H1 (cell line): Measurements from ENCODE around the gene GNG5. TPM values are rescaled to one million over a fixed set of nuclear protein-coding genes. Genes with fewer than 3 reads are reported as not detected.

ENCODE experiments used
- CTCF ChIA-PET: fragments of 300-600 bp; sonication (Branson Sonifier 250); formaldehyde crosslinking; loops from one replicate; lab custom pipeline; 2021; ENCODE audit not compliant: partially characterized antibody; lab: Charles Lee
- POLR2A ChIA-PET: fragments of 300-600 bp; sonication (Branson Sonifier 250); formaldehyde crosslinking; loops from one replicate; lab custom pipeline; 2021; ENCODE audit warnings: inconsistent platforms; ENCODE audit not compliant: partially characterized antibody; lab: Charles Lee
- DNase-seq, 2 experiments: peaks; one replicate each; pipeline versions ENCODE4 v3.0.0 to v3.0.0-alpha.2; 2010 to 2022; ENCODE audit warnings: low spot score in 2 of 2, low read depth in 1 of 2, mixed read lengths in 1 of 2
- FAIRE-seq: peaks from 2 replicates; lab custom pipeline; 2011; peaks lifted over from hg19 to GRCh38; lab: Jason Lieb, UNC
- H2AFZ ChIP-seq: 2 replicates; pipeline ENCODE4 v1.8.1; 2012; ENCODE audit warnings: low read length, inconsistent platforms
- H2AK5ac ChIP-seq: 2 replicates; pipeline ENCODE4 v1.6.1; 2013; ENCODE audit warnings: low read depth, low read length
- H2BK120ac ChIP-seq: replicated peaks from 2 replicates; pipeline ENCODE3; 2013; ENCODE audit warnings: low read depth, low read length, inconsistent platforms
- H2BK12ac ChIP-seq: 2 replicates; pipeline ENCODE4 v1.6.1; 2013; ENCODE audit warnings: low read depth, low read length
- H2BK15ac ChIP-seq: 2 replicates; pipeline ENCODE4 v1.6.1; 2013; ENCODE audit warnings: low read length
- H2BK20ac ChIP-seq: 2 replicates; pipeline ENCODE4 v1.6.1; 2013; ENCODE audit warnings: low read length
- H2BK5ac ChIP-seq: 2 replicates; pipeline ENCODE4 v1.6.1; 2013; ENCODE audit warnings: low read depth, low read length
- H3K14ac ChIP-seq: 2 replicates; pipeline ENCODE4 v1.6.1; 2013; ENCODE audit warnings: inconsistent platforms; ENCODE audit not compliant: insufficient read length
- H3K18ac ChIP-seq: 2 replicates; pipeline ENCODE4 v1.6.1; 2013; ENCODE audit warnings: low read length; ENCODE audit errors: extremely low read depth
- H3K23ac ChIP-seq: 2 replicates; pipeline ENCODE4 v1.6.1; 2013; ENCODE audit warnings: inconsistent platforms; ENCODE audit not compliant: insufficient read length
- H3K23me2 ChIP-seq: 2 replicates; pipeline ENCODE4 v1.6.1; 2013; ENCODE audit warnings: low read depth, low read length
- H3K27ac ChIP-seq: 2 replicates; pipeline ENCODE4 v1.6.1; 2011; ENCODE audit warnings: low read depth, low read length, inconsistent platforms
- H3K27me3 ChIP-seq, 4 experiments: replicated peaks in 1 of 4; 1 replicate in 1 of 4; 2 replicates in 3 of 4; pipeline versions ENCODE4 v1.6.1 to v1.8.1; 2011 to 2013; ENCODE audit warnings: low read length in 3 of 4, mild to moderate bottlenecking in 3 of 4, inconsistent platforms in 2 of 4, mixed read lengths in 2 of 4, moderate library complexity in 1 of 4; ENCODE audit not compliant: control insufficient read depth in 3 of 4, insufficient read depth in 3 of 4; ENCODE audit errors: extremely low read depth in 1 of 4
- H3K36me3 ChIP-seq, 4 experiments: 2 replicates each; pipeline versions ENCODE4 v1.6.1 to v1.8.1; 2011 to 2013; ENCODE audit warnings: mild to moderate bottlenecking in 4 of 4, low read length in 3 of 4, moderate library complexity in 2 of 4, control low read depth in 1 of 4, inconsistent platforms in 1 of 4; ENCODE audit not compliant: insufficient read depth in 4 of 4, control insufficient read depth in 2 of 4
- H3K4ac ChIP-seq: replicated peaks from 2 replicates; pipeline ENCODE3; 2013; ENCODE audit warnings: low read length, low read depth, mixed read lengths, inconsistent platforms; ENCODE audit not compliant: insufficient read length
- H3K4me1 ChIP-seq, 4 experiments: replicated peaks in 1 of 4; 1 replicate in 1 of 4; 2 replicates in 3 of 4; pipeline versions ENCODE4 v1.6.1 to v1.8.1; 2011 to 2013; ENCODE audit warnings: low read length in 3 of 4, inconsistent platforms in 2 of 4, mixed read lengths in 1 of 4; ENCODE audit not compliant: insufficient read depth in 4 of 4, control insufficient read depth in 3 of 4
- H3K4me2 ChIP-seq, 2 experiments: 2 replicates each; pipeline versions ENCODE4 v1.6.1 to v1.8.1; 2011 to 2013; ENCODE audit warnings: low read depth in 2 of 2, low read length in 2 of 2, control low read depth in 1 of 2, inconsistent platforms in 1 of 2, mild to moderate bottlenecking in 1 of 2; ENCODE audit not compliant: insufficient read depth in 1 of 2
- H3K4me3 ChIP-seq, 4 experiments: fragments of 200-600, 300-600 bp in 1 of 4; sonication (generic), shearing (Covaris generic), sonication (Bioruptor Twin) in 1 of 4; 2 replicates each; pipeline versions ENCODE4 v1.5.1 to v1.8.1; 2011 to 2016; ENCODE audit warnings: low read length in 4 of 4, low read depth in 3 of 4, control low read depth in 2 of 4, inconsistent platforms in 2 of 4, mild to moderate bottlenecking in 2 of 4, mixed read lengths in 1 of 4, moderate library complexity in 1 of 4; ENCODE audit not compliant: insufficient read depth in 2 of 4; ENCODE audit errors: extremely low read depth in 1 of 4
- H3K56ac ChIP-seq: replicated peaks from 2 replicates; pipeline ENCODE3; 2013; ENCODE audit warnings: low read depth, mild to moderate bottlenecking, mixed read lengths, low read length, inconsistent platforms; ENCODE audit not compliant: insufficient read length
- H3K79me1 ChIP-seq: 2 replicates; pipeline ENCODE4 v1.6.1; 2013; ENCODE audit warnings: low read depth, low read length, control low read depth
- H3K79me2 ChIP-seq, 2 experiments: 2 replicates each; pipeline versions ENCODE4 v1.6.1 to v1.8.1; 2012 to 2013; ENCODE audit warnings: low read length in 2 of 2, mild to moderate bottlenecking in 2 of 2, inconsistent platforms in 1 of 2; ENCODE audit not compliant: insufficient read depth in 2 of 2, control insufficient read depth in 1 of 2
- H3K9ac ChIP-seq, 4 experiments: replicated peaks in 1 of 4; 1 replicate in 1 of 4; 2 replicates in 3 of 4; pipeline versions ENCODE4 v1.6.1 to v1.8.1; 2011 to 2013; ENCODE audit warnings: low read depth in 3 of 4, low read length in 3 of 4, control low read depth in 2 of 4, mild to moderate bottlenecking in 2 of 4, moderate library complexity in 2 of 4, inconsistent platforms in 1 of 4; ENCODE audit errors: extremely low read depth in 1 of 4
- H3K9me3 ChIP-seq, 2 experiments: 2 replicates each; pipeline versions ENCODE4 v1.6.1 to v1.8.1; 2012 to 2013; ENCODE audit warnings: mild to moderate bottlenecking in 2 of 2, moderate library complexity in 2 of 2, control low read depth in 1 of 2, inconsistent platforms in 1 of 2, low read depth in 1 of 2, low read length in 1 of 2, mixed read lengths in 1 of 2; ENCODE audit not compliant: insufficient read depth in 2 of 2
- H4K20me1 ChIP-seq, 2 experiments: replicated peaks in 1 of 2; 2 replicates each; pipeline versions ENCODE3 to v1.8.1; 2011 to 2013; ENCODE audit warnings: inconsistent platforms in 2 of 2, low read length in 2 of 2, mild to moderate bottlenecking in 1 of 2; ENCODE audit not compliant: insufficient read depth in 2 of 2, control insufficient read depth in 1 of 2
- H4K5ac ChIP-seq: 2 replicates; pipeline ENCODE4 v1.6.1; 2013; ENCODE audit warnings: low read length, low read depth, mixed read lengths, inconsistent platforms; ENCODE audit not compliant: insufficient read length
- H4K8ac ChIP-seq: 2 replicates; pipeline ENCODE4 v1.8.0; 2013; ENCODE audit warnings: mild to moderate bottlenecking, moderate library complexity, low read length, inconsistent platforms; ENCODE audit not compliant: insufficient read depth; ENCODE audit errors: extremely low read depth
- H4K91ac ChIP-seq: replicated peaks from 2 replicates; pipeline ENCODE3; 2013; ENCODE audit warnings: low read length, mixed read lengths, inconsistent platforms; ENCODE audit not compliant: insufficient read length
- ASH2L ChIP-seq: fragments of 200-600, 300-600 bp; sonication (generic); IDR thresholded peaks from one replicate; pipeline ENCODE4 v1.7.1; 2017; ENCODE audit warnings: low read length
- CHD2 ChIP-seq: IDR thresholded peaks from 2 replicates; pipeline ENCODE4 v1.6.1; 2012; ENCODE audit warnings: low read length, improper control_type of control experiment
- JUND ChIP-seq: IDR thresholded peaks from 2 replicates; pipeline ENCODE4 v1.6.1; 2011; ENCODE audit warnings: mild to moderate bottlenecking, improper control_type of control experiment, low read length
- KDM4A ChIP-seq: IDR thresholded peaks from one replicate; pipeline ENCODE4 v1.7.1; 2012; ENCODE audit warnings: low read depth, mild to moderate bottlenecking, moderate library complexity, low read length, inconsistent platforms; ENCODE audit not compliant: severe bottlenecking
- POLR2AphosphoS5 ChIP-seq: IDR thresholded peaks from 2 replicates; pipeline ENCODE4 v1.6.1; 2011; ENCODE audit warnings: low read depth, low read length
- WGBS, 2 experiments: shearing (Covaris generic) in 1 of 2; methylation state at CpG; one replicate each; pipeline versions ENCODE4 v1.1.6 to v1.1.7; 2013 to 2015; ENCODE audit warnings: low lambda C conversion rate in 2 of 2, mixed read lengths in 2 of 2, inconsistent platforms in 1 of 2, low coverage in 1 of 2, missing lambda C conversion rate in 1 of 2; ENCODE audit not compliant: insufficient replicate concordance in 2 of 2, insufficient coverage in 1 of 2, insufficient read length in 1 of 2; ENCODE audit errors: extremely low coverage in 1 of 2, missing lambda C conversion rate in 1 of 2; 5-methylcytosine and 5-hydroxymethylcytosine counted together
- polyA plus RNA-seq, 7 experiments: library from polyadenylated mRNA; depleted of rRNA in 3 of 7; stranded (reverse) in 5 of 7; unstranded in 2 of 7; fragments of >200 nt in 5 of 7; fragments of 200-250 nt in 2 of 7; gene quantifications; 1 replicate in 5 of 7; 2 replicates in 1 of 7; 4 replicates in 1 of 7; pipeline versions ENCODE4 v1.2.1 to v1.2.3, GENCODE V29; 2011 to 2013; ENCODE audit warnings: missing spikeins in 2 of 7, mixed read lengths in 2 of 7
- total RNA-seq: library from RNA; stranded (reverse); fragmentation: NEBNext Ultra II Directional; extraction: Animal tissue kit (Norgen Biotek cat#: 25700); gene quantifications from 2 replicates; pipeline ENCODE4 v1.2.1, GENCODE V29; 2021
- TF ChIP-seq, protein P1 (sequence below): IDR thresholded peaks from 2 replicates; pipeline ENCODE4 v1.6.1; 2012; ENCODE audit warnings: low read length, inconsistent platforms

GNG5 gene
- total and polyA plus RNA-seq, 2 of the 8 experiments (the other 6 are each of a cell fraction or from before 2014, with no cell fraction given): 94.0 to 104 TPM

DNA sequence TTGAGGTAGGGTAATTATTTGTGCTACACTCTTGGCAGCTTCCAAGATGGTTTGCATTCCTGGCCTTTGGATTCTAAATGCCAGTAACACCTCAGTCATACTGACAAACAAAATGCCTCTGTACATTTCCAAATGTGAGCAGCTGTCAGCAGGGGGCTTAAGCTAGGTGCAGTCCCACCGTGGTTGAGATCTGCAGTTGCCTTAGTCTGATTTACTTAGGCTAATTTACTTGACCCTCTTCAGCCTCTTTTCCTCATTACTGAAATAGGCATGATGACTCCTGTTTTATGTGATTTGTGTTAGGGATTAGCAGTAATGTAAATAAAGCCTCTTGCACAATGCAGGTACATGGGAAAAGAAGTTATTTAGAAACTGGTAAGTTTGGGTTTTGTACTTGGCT, 13.7 kb downstream of the GNG5 start:
- no peak overlapping the region for H4K8ac ChIP-seq
- H3K9me3 ChIP-seq: no peaks in the 10 kb centered on the region
- no peaks in the 10 kb centered on the region for H3K27me3 ChIP-seq
- no peaks in the 10 kb centered on the region for H3K4me1 ChIP-seq
- no peak overlapping the region for H3K23ac ChIP-seq
- no peak overlapping the region for H2AK5ac ChIP-seq
- WGBS, 2 experiments: 93% methylated on average over 1 of the region's 1 CpG; no CpG with 5 or more reads in 1 of the 2 experiments
- TF ChIP-seq KDM4A (no peak), POLR2AphosphoS5 (no peak), CHD2 (no peak), JUND (no peak), ASH2L (no peak)
- TF ChIP-seq, protein P1, sequence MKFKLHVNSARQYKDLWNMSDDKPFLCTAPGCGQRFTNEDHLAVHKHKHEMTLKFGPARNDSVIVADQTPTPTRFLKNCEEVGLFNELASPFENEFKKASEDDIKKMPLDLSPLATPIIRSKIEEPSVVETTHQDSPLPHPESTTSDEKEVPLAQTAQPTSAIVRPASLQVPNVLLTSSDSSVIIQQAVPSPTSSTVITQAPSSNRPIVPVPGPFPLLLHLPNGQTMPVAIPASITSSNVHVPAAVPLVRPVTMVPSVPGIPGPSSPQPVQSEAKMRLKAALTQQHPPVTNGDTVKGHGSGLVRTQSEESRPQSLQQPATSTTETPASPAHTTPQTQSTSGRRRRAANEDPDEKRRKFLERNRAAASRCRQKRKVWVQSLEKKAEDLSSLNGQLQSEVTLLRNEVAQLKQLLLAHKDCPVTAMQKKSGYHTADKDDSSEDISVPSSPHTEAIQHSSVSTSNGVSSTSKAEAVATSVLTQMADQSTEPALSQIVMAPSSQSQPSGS: no peak
- no peak overlapping the region for H2BK15ac ChIP-seq
- H3K36me3 ChIP-seq: peaks cover 15 to 59% (median 37%) of the 10 kb centered on the region in 4 experiments
- no peak overlapping the region for H4K5ac ChIP-seq
- no peak overlapping the region for H3K4me2 ChIP-seq
- H3K4me3 ChIP-seq: no peak overlapping the region
- H2AFZ ChIP-seq: no peak overlapping the region
- ChIA-PET CTCF (no interaction called here), POLR2A (interaction anchor here (0.8 kb wide), 1 partner anchor 17 kb away, joined by 3 read pairs; no protein-coding TSS in a partner anchor)
- H4K91ac ChIP-seq: no peak overlapping the region
- H3K18ac ChIP-seq: no peak overlapping the region
- H2BK120ac ChIP-seq: no peak overlapping the region
- no peak for FAIRE-seq
- H3K14ac ChIP-seq: no peak overlapping the region
- H2BK12ac ChIP-seq: no peak overlapping the region
- no peak overlapping the region for H3K9ac ChIP-seq
- H3K56ac ChIP-seq: no peak overlapping the region
- no peaks in the 10 kb centered on the region for H4K20me1 ChIP-seq
- H2BK5ac ChIP-seq: no peak overlapping the region
- no peak overlapping the region for H2BK20ac ChIP-seq
- no peak overlapping the region for H3K4ac ChIP-seq
- H3K79me1 ChIP-seq: no peaks in the 10 kb centered on the region
- H3K27ac ChIP-seq: no peak overlapping the region
- DNase-seq: no peak
- H3K23me2 ChIP-seq: no peaks in the 10 kb centered on the region
- peaks cover 0 to 5% of the 10 kb centered on the region in 2 experiments; a peak in 2 of 4 replicates for H3K79me2 ChIP-seq
